HG03045 (cell line): Measurements from ENCODE around the gene GABARAPL1.

Source experiments
- ATAC-seq: cut with Tn5 transposase; IDR thresholded peaks from one replicate; pipeline ENCODE4 v1.9.1; 2021; ENCODE audit warnings: mild to moderate bottlenecking, moderate library complexity; ENCODE audit not compliant: unreplicated experiment

GABARAPL1 gene

DNA sequence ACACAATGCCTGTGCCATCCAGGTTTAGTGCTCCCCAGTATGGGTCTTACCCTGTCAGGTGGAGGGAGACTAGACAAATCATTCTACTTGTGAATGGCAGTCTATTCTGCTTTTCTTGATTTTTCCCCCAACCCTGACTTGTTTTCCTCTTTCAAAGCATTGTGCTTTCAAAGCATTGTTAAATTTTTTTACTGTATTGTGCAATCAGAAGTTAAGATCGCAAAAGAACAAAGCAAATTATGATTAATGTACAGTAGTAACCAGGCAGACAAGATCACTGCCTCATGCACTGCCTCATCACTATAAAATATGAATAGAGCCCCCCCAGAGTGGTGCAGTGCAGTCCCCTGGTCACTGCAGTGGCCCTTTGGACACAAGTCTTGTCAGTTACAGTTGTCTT lies 14.1 kb downstream of the GABARAPL1 start:
- ATAC-seq: no peak

DNA sequence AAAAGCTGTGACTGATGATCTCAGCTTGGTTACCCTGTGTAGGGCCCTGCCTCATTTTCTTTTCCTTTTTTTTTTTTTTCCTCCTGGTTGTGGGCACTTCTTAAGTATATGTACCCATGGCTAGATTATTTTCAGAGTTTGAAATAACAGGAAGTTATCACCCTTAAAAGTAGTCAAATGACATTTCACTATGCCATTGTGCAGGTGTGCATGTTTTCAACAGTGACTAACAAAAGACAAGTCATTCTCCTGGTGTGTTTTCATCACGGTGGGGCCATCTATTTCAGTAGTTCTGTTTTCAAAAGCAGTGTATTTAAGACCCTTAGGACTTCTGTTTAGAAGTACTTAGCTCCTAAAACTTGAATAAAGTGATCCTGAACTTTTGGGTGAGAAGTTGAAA lies 15.0 kb downstream of the GABARAPL1 start:
- ATAC-seq: no peak

DNA sequence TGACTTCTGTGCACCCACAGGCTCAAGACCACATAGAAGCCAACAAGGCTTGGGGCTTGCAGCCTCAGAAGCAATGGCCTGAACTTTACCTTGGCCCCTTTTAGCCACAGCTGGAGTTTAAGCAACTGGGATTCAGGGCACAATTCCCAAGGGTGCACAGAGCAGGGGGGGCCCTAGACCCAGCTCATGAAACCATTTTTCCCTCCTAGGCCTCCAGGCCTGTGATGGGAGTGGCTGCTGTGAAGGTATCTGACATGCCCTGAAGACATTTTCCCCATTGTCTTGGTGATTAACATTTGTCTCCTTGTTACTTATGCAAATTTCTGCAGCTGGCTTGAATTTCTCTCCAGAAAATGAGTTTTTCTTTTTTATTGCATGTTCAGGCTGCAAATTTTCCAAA lies 21.9 kb downstream of the GABARAPL1 start:
- ATAC-seq: no peak

DNA sequence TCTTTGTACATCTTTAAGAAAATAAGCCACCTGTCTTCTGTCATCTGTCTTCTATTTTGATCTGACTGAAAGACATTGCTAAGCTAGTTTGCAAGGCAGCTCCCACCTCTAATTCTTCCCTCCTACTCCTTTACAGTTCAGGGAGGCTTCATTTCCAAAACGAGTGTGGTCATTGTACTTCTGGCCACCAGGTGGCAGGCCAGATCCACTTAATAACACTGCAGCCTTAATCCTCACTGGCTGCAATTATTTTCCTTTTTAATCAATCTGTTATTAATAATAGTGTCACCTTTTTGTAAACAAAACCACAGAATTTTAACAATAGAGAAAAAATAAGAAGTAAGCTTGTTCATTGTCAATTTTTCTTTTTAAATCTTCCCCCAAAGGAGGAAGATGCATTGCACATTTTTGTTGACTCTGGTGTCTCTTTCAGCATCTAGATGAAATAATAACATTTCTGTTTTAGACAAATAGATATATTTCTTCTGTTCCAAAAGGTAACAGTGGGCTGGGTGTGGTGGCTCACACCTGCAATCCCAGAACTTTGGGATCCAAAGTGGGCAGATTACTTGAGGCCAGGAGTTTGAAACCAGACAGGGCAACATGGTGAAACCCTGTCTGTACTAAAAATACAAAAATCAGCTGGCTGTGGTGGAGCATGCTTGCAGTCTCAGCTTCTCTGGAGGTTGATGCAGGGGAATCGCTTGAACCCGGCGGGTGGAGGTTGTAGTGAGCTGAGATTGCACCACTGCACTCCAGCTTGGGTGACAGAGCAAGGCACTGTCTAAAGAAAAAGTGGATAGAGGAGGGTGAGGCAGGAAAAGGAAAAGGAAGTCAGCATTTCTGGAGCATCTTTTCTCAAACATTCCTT lies 23.3 kb downstream of the GABARAPL1 start:
- ATAC-seq: no peak

DNA sequence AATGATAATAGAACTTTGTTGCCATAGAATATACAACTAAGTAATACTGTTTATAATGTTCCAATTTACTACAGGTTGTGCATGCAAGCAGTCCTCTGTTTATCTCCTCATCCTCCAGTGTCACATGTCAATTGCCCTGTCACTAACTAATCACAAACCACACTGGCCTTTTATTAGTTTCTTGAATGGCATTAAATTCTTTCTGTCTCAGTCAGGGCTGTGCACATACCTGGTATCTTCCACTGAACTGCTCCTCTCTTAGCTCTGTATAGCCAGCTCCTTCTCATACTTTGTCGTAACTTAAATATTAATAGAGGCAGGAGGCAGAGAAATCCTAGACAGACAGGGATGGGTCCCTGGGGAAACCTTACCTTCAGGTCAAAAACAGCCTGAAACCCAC lies 24.0 kb downstream of the GABARAPL1 start:
- no peak for ATAC-seq

DNA sequence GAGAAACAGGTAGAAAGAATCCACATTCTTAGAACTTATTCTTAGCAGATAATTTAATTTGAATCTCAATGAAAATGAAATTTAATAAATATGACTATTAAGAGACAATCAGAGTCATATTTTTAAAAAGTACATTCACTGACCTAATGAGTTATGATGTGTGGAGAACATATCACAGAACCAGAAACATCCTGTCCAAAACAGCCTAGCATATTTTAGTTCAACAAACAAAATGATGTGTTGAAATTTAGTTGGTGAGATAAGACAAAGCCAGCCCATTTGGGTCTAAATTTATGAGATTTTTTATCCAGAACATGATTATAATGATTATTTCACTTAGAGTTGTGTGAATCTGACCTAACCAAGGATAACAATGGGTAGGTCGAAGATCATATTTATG lies 25.8 kb downstream of the GABARAPL1 start:
- ATAC-seq: no peak

DNA sequence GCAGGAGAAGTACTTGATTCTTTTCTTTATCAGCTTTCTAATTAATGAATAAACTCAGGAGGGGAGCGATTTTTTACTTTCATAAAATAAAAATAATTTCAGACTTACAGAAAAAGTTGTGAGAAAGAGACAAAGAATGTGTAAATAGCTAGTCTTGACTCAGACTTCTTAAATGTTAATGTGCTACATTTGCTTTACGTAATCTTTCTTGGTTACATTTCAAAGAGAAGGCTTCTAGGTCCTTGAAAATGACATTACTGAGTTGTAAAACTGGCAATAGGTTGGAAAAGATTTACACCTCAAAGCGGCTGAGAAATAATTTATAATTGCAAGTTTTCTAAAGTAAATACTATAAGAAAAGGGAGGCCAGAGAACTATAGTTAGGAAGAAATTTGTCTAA lies 28.6 kb downstream of the GABARAPL1 start:
- no peak for ATAC-seq

DNA sequence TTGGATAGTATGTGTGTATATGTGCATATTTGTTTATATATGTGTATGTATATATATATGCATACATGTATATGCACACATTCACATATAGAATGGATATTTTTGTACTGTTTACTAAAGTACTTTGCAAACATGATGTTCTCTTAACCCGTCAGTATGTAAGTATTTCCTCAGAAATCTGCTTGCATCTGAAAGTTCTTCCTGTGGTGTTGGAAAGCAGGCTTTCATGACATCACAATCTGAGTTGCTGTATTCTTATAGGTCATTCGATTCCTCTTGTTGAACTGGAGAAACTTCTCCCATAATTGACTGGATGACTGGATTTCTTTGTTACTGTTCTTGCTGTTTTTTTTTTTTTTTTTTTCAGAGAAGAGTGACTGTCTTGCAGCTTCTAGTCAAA lies 29.1 kb downstream of the GABARAPL1 start:
- no peak for ATAC-seq

DNA sequence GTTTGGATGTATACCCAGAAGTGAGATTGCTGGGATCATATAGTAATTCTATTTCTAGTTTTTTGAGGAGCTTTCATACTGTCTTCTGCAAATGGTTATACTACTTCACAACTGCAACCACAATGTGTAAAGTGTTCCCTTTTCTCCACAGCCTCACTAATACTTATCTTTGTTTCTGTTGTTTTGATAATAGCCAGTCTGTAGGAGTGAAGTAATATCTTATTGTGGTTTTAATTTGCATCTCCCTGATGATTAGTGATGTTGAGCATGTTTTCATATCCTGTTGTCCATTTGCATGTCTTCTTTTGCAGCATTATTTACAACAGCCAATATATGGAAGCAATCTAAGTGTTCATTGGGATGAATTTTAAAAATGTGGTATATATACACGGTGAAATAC lies 29.9 kb downstream of the GABARAPL1 start:
- ATAC-seq: no peak

DNA sequence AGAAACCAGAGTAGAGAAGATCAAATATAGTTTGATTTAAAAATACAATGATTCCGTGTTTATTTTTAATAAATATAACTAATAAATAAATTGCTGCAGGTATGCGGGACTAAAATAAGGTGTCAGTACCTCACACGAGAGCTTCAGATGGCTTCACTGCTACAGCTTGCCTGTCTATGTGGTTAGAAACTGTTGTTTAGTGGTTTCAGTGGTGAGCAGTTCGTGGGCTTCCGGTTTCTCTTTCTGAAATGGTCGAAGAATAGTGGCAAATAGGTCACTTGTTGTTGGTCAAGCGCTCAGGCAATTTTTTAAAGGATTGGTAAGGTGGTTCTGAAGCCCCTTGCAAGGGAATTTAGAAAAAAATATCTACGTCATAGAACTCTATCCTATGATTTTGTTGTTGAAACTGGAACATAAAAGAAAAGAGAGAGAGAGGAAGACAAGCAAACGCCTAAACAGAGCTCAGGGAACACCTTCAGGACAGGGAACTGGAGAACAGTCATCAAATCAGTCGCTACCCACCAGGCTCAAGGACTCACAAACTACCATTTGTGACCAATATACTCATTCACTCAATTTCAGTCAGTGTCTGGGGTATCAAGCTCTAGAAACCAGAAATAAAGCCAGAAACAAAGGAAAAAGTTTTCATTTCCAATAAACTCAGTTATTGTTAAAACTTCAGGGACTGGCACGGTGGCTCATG lies 31.3 kb downstream of the GABARAPL1 start:
- ATAC-seq: peak; percentile 89

DNA sequence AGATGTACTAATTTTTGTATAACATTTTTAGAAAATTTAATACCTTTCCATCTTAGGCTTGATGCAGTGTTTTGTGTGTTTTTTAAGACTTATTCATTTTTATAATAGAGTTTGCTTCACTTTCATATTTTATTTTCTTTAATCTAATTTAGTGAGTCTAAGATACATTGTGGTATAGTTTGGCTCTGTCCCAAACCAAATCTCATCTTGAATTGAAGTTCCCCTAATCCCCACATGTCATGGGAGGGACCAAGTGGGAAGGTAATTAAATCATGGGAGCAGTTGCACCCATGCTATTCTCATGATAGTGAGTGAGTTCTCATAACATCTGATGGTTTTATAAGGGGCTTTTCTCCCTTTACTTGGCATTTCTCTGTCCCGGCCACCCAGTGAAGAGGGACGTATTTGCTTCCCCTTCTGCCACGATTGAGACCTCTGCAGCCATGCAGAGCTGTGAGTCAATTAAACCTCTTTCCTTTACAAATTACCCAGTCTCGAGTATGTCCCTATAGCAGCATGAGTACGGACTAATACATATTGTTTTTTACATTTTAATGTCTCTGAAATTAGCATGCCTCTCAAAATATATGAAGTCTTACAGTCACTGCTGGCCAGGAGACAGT lies 34.9 kb downstream of the GABARAPL1 start:
- ATAC-seq: no peak

DNA sequence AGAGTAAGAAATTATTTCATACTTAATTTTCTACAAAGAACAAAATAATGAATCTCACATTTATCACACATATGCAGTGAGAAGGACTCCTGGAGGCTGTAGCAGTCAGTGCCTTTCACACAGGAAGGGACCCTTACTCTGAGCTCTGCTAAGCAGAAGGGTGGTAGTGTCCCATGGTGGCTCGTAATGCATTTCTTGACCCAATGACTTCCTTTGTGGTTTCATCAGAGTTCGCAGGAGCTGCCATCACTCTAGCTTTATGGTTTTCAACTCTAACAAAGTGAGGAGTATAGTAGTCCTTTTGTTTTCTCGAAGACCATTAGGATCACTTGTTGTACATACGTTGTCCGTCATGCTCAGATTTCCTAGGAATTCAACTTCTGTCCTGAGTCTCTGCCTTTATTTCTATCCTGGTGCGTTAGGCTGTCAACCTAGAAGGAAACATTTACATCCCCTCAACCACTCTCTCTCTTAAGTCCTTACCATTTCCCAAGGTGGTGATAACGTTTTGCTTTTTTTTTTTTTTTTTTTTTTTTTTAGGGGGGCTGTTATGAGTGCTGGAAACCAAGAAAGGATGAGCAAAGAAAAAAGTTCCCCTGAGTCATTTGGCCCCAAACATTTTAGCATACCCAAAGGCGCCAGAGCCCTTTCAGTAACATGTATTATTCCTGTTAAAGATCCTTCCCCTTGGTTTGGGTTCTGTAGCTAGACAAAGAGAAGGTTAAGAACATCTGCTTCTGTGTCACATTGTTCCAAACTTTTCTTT lies 37.2 kb downstream of the GABARAPL1 start:
- no peak for ATAC-seq

DNA sequence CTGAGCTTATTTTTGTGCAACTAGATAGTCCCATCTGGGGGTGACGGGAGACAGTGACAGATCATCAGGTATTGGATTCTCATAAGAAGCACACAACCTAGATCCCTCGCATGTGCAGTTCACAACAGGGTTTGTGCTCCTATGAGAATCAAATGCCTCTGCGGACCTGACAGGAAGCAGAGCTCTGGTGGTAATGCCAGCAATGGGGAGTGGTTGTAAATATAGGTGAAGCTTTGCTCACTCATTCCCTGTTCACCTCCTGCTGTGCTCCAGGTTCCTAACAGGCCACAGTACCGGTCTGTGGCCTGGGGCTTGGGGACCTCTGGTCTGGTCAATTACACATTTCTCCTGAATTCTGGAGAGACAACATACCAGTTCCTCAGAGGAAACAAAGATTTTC lies 39.0 kb downstream of the GABARAPL1 start:
- no peak for ATAC-seq

DNA sequence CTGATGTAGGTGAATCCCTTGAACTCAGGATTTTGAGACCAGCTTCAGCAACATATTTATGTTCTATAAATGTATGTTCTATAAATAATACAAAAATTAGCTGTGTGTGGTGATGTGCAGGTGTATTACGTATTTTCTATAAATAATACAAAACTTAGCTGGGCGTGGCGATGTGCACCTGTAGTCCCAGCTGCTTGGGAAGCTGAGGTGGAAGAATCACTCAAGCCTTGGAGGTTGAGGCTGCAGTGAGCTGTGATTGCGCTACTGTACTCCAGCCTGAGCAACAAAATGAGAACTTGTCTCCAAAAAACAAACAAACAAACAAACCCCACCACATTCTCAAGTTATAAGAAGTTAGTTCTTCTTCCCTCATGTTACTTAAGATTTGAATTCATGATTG lies 39.5 kb downstream of the GABARAPL1 start:
- no peak for ATAC-seq

DNA sequence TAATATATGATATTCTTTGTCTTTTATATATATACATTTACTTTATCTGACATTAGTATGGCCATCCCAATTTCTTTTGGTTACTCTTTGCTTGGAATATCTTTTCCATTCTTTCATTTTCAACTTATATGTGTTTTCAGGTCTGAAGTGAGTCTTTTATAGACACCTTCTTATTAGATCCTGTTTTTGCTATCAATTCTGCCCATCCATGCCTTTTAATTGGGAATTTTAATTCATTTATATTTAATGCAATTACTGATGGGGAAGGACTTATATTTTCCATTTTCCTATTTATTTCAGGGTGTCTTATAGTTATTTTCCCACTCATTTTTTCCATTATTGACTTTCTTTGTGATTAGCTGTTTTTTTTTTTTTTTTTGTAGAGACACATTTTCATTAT lies 43.4 kb downstream of the GABARAPL1 start:
- no peak for ATAC-seq

DNA sequence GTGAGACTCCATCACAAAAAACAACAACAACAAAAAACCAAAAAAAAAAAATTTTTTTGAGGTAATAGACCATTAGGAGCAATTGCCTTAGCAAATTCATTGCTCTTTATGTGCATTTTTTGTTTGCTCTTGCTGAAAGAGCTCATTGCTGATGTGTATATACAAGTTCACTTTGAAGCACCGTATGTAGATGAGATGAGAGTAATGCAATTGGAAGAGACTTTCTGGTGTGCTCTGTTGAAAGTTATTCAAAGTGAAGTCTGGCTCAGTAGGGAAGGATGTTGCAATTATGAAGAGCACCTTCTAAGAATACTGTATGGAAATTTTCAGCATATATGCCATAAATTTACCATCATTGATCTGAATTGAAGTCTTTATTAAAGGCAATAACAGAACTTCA lies 48.2 kb downstream of the GABARAPL1 start:
- ATAC-seq: no peak

DNA sequence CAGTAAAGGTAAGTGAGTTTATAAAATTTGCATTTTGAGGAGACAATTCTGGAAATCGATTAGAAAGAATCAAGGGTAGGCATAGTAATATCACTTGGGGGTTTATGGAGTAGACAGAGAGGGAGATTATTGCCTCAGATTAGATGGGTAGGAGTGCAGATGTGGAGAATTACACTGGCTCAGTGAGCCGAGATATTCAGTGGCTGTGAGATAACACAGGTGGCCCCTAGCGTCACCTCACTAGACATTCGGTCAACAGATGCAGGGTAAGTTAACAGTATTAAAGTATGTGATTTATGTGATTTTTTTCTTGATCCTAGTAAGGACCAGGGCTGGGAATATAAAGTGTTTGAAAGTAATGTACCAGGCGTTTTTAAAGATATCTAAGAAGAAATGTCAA lies 55.4 kb downstream of the GABARAPL1 start:
- no peak for ATAC-seq

DNA sequence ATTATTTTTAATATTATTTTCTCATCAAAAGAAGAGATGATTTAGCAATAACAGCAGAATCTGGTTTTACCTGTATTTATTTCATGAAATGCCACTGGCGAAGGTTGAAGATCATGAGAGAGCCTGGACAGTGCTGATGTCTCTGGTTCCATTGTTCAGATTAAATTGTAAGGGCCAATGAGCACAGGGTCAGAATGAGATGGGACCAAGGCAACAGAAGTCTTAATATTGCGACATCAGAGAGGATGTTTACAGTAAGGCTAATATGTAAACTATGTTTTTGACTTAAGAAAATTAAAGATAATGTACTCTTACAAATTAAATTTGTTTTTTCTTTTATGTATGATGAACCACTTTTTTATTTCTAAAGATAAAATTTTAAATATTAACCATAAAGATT lies 59.8 kb downstream of the GABARAPL1 start:
- no peak for ATAC-seq
